HG03432 (cell line): ENCODE results near the gene EPS8L2.

Source experiments
- ATAC-seq: cut with Tn5 transposase; IDR thresholded peaks from one replicate; pipeline ENCODE4 v1.9.1; 2021; ENCODE audit warnings: mild to moderate bottlenecking, moderate library complexity; ENCODE audit not compliant: unreplicated experiment

Gene EPS8L2

GRCh38 chr11:748007-748359, 42.0 kb downstream of the EPS8L2 start:
- peak; percentile 1 for ATAC-seq

GRCh38 chr11:749731-750130, 43.7 kb downstream of the EPS8L2 start:
- ATAC-seq, result no peak

GRCh38 chr11:760236-760635, 54.2 kb downstream of the EPS8L2 start:
- ATAC-seq, result no peak

DNA sequence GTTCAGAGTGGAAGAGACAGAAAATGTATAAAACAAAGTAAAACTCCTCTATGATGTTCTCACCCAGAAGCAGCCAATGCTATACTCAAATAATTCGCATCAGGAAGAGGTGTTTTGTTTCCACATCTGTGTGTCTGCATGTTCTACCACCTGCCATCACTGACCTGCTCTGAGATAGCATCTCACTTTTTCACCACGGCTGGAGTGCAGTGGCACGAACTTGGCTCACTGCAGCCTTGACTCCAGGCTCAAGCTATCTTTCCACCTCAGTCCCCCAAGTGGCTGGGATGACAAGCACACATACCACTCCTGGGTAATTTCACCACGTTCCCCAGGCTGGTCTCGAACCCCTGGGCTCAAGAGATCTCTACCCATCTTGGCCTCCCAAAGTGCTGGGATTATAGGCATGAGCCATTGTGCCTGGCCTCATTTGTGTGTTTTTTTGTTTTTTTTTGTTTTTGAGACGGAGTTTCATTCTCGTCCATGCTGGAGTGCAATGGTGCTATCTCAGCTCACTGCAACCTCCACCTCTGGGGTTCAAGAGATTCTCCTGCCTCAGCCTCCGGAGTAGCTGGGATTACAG, 55.6 kb downstream of the EPS8L2 start:
- no peak for ATAC-seq

DNA sequence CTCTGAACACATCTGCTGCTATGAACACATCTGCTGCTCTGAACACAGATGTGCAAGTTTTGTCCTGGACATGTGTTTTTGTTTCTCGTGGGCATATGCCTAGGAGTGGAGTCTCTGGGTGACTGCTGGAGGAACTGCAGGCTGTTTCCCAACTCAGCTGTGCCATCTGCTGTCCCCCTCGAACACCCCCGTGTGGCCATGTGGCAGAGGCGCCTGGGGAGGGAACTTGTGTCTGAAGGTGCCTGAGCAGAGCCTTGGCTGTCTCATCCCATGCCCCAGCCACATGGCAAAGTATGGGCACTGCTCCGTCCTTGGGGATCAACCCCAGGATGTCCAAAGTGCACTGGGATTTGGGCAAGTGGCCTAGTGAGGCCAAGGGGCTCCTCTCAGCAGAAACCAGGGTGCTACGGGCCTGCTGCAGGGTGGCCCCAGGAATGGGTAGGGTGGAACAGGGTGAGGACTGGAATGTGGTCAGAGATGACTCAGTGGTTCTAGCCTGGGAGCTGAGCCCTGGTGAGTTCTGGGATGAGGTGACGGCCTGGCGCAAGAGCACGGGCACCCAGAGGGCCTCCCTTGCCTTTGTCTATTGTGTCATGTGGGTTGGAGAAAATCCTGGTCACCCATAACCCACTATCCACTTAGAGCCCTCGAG, 56.5 kb downstream of the EPS8L2 start:
- no peak for ATAC-seq

GRCh38 chr11:763073-763463, 57.0 kb downstream of the EPS8L2 start:
- ATAC-seq, result no peak

GRCh38 chr11:763549-764321, 57.7 kb downstream of the EPS8L2 start:
- no peak for ATAC-seq

DNA sequence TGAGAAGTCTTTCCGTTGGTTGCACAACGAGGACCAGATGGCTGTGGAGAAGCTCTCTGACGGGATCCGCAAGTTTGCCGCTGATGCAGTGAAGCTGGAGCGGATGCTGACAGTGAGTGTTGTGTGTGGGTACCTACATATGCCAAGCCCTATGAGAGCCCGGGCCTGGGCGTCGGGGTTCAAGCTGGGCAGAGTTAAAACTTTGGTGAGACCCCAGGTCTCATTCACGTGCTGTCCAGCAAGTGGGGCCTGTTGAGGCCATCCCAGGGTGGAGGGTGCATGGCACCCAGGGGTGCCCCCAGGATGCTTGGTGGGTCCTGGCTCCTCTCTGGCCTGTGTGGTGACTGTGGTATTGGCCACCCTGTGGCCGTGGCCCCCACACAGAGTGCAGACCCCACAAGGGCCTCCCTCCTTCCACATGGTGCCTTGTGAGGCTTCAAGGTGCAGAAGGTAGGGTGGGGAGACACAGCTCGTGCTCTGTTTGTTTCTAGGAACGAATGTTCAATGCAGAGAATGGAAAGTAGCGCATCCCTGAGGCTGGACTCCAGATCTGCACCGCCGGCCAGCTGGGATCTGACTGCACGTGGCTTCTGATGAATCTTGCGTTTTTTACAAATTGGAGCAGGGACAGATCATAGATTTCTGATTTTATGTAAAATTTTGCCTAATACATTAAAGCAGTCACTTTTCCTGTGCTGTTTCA, 58.4 kb downstream of the EPS8L2 start:
- no peak for ATAC-seq

GRCh38 chr11:765025-765801, 59.2 kb downstream of the EPS8L2 start:
- ATAC-seq, result no peak

GRCh38 chr11:765802-766091, 59.7 kb downstream of the EPS8L2 start:
- ATAC-seq, result no peak

DNA sequence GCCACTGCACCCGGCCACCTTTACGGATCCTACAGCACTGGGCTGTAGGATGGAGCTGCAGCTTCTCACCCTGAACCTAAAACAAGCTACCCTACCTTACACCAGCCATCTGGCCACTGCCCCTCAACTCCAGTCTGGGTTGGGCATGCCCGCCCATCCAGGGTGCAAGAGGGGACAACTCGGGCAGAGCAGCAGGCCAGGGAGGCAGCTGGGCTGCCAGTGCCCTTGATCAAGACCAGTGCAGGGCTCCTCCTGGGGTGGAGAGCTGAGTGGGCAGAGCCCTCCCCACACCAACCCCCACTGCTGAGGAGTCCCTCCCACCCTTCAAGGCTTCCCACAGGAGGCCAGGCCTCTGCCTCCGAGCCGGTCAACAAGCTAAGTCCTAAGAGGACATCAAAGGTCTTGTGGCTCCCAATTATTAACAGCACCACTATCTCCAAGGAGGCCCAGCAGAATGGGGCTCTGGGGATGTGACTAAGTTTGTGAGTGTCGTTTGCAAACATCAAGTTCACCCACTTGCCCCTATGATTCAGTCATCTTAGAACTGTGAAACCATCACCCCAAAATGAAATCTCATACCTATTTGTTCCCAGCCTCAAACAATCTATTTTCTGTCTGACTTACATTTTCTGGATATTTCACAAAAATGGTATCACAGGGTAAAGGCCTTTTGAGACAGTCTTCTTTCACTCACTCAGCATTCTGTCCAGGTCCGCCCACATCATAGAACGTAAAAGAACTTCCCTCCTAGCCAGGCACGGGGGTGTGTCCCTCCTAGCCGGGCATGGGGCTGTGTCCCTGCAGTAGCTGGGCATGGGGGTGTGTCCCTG, 60.3 kb downstream of the EPS8L2 start:
- no peak for ATAC-seq

DNA sequence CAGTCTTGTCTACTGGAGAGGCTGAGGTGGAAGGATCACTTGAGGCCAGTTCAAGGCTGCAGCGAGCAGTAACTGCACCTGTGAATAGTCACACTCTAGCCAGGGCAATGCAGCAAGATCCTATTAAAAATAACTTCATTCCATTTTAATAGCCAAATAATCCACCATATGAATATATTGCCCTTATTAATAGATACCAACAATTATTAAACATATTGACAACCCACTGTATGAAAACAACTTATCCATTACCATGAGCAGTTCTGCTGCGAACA, 60.8 kb downstream of the EPS8L2 start:
- ATAC-seq, result no peak

GRCh38 chr11:767238-767637, 61.2 kb downstream of the EPS8L2 start:
- ATAC-seq, result no peak

DNA sequence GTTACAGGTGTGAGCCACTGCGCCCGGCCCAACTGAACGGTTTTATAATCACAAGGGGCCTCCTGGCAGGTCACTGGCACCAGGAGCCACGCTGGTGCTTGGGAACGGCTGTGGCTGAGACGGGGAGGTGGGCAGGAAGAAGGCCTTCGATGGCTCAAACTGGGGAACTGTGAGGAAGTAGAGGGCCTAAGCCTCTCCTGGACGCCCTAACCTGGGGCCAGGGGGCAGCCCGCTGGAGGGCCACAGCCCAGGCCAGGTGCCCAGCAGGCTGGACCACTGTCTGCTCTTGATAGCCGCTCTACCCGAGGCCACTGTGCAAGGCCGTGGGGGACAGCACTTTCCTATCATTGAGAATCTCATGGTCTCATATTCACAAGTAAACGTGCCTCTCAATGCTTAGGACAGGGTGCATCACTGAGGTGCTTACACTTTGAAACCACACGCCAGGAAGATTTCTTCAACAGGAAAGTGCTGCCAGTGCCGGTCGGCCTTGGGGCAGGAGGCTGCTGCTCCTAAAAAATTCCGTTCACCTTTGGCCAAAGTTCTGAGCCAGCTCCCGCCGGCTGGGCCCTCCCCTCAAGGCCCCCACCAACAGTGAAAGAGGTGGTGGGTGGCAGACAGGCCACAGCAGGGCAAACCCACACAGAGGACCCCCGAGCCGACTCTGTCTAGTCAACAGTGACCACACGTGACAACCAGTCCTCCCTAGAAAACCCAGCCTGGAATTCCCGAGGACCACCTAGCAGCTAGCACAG, 64.0 kb downstream of the EPS8L2 start:
- ATAC-seq, result no peak

DNA sequence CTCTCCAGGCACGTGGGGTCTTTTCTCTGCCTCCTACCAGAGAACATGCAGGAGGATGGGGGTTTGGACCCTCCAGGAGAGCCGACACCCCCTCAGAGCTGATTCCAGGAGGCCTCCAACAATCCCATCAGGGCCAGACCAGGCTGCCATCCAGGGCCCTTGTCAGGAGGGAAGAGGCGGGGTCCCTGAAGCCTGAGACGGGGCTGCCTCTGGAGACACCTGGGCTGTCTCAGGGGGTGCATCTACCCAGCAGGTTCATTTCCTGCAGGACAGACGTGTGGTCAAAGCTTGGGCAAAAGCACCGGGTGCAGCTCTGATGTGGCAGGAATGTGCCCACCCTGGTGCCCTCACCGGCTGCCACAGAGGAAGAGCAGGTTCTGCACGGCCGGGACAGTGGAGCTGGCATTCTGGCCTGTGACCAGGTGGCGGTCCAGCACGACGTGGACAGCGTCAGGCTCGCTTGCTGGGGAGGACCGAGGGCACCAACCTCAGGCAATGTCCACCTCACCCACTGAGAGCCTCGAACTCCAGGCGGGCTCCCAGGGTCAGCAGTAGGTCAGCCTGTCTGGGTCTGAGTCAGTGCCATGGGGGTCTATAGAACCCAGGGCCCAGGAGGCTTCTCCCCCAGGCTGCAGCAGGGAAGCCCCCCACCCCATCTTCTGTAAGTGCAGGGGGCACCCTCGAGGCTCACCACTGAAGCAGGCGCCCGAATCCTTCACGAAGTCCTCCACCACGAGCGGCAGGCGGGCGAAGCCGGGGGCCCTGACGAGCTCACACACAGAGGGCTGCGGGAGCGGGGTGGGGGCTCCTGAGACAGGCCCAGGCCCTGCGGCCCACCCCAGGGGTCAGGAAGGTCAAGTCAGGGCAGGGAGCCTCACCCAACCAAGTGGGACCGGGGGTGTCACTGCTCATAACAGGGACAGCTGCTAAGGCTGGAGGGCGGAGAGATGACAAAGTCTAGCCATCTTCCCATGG, 64.9 kb downstream of the EPS8L2 start:
- no peak for ATAC-seq

GRCh38 chr11:771617-772204, 65.7 kb downstream of the EPS8L2 start:
- ATAC-seq, result no peak

DNA sequence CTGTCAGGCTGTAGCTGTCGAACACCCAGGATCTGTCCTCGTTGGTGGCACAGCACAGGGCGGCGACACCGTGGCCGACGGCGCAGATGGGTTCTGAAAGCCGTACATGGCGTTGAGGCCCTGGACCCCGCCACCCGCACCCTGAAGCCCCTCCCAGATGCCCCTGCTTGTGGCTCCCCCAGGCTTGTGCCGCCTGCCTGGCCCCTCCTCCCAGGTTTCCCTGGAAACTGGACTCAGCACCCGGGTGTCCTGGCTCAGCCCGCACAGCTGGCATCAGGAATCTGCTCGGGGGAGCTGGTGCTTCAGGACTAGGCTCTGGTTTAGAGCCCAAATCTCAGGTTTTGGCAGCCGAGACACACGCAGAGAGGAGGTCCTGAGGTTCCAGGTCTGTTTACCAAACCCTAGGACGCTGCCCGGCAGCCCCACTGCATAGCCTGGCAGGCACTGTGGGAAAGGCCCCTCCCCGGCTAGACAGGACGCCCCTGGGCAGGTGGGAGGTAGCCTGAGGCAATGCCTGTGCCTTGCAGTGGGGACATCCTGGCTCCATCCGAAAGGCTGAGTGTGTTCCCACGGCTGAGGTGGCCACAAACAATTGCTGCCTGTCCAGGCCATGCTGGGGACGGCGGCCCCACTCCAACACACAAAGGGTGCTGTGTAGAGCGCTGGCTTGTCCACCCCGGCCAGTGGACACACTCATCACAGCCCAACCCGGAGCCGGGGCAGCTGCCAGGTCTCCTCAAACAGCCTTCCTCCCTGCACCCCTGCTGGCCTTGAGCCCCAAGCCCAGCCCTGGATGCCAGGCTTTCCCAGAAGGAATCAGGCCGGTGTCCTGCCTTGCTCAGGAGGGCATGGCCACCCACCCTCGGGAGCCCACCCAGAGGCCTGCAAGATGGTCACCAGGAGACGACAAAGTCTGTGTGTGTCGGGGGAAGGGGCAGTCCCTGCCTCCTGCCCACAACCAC, 66.7 kb downstream of the EPS8L2 start:
- ATAC-seq, result no peak
